ENCODE data around the gene PLIN4.

The PLIN4 gene

DNA sequence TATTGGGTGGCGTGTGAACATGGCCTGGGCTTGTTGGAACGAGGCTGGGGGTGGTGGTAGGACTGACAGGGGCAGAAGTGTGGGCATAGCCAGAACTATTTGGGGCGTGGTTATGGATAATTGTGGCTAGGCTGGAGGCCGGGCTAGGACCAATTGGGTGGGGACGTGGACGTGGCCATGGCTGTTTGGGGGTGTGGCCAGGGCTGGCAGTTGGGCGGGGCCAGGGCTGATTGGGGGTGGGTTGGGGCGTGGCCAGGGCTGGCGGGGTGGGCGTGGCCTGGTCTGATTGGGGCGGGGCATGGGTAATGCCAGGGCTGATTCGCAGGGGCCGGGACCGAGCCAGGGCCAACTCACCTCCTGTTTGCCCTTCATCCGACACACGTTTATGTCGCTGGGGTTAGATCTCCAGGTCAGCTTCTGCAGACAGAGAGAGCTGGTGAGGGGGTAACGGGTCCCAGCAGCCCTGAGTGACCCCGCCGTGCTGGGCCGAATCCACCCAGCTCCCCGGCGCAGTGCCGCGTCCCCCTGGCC is 38.4 kb upstream of the PLIN4 start:
- Histone ChIP-seq H3K79me2 (ENCODE audit: control insufficient read depth, low read length) (no peaks in the 10 kb centered on the region), H3K4me3 (ENCODE audit: low read length) (no peak overlapping the region), H3K4me2 (ENCODE audit: low read length) (no peak overlapping the region), H3K4me1 (ENCODE audit: control insufficient read depth, low read length) (no peaks in the 10 kb centered on the region), H3F3A (ENCODE audit: control insufficient read depth, insufficient read depth) (0 out of 2 replicates have a peak, but pooled peaks cover 3% of the 10 kb centered on the region), H3K9me3 (ENCODE audit: control insufficient read depth, insufficient read depth, low read length) (no peaks in the 10 kb centered on the region), H4K20me1 (ENCODE audit: control insufficient read depth, insufficient read depth, low read depth, low read length) (no peaks in the 10 kb centered on the region), H3K27me3 (ENCODE audit: control insufficient read depth, low read length) (no peaks in the 10 kb centered on the region), H3K27ac (ENCODE audit: low read depth, low read length) (no peak overlapping the region), H3K9me2 (replicated peaks; ENCODE audit: control insufficient read depth, low read length) (no peaks in the 10 kb centered on the region), H3K36me3 (ENCODE audit: control insufficient read depth, low read length) (no peaks in the 10 kb centered on the region)
- no peak for TF ChIP-seq EZH2phosphoT487 (IDR thresholded peaks at IDR 0.05; ENCODE audit: borderline replicate concordance, low read length)
- TF ChIP-seq, protein P1, sequence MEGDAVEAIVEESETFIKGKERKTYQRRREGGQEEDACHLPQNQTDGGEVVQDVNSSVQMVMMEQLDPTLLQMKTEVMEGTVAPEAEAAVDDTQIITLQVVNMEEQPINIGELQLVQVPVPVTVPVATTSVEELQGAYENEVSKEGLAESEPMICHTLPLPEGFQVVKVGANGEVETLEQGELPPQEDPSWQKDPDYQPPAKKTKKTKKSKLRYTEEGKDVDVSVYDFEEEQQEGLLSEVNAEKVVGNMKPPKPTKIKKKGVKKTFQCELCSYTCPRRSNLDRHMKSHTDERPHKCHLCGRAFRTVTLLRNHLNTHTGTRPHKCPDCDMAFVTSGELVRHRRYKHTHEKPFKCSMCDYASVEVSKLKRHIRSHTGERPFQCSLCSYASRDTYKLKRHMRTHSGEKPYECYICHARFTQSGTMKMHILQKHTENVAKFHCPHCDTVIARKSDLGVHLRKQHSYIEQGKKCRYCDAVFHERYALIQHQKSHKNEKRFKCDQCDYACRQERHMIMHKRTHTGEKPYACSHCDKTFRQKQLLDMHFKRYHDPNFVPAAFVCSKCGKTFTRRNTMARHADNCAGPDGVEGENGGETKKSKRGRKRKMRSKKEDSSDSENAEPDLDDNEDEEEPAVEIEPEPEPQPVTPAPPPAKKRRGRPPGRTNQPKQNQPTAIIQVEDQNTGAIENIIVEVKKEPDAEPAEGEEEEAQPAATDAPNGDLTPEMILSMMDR (IDR thresholded peaks at IDR 0.05; ENCODE audit: low read depth, low read length, poor library complexity, severe bottlenecking): no peak

DNA sequence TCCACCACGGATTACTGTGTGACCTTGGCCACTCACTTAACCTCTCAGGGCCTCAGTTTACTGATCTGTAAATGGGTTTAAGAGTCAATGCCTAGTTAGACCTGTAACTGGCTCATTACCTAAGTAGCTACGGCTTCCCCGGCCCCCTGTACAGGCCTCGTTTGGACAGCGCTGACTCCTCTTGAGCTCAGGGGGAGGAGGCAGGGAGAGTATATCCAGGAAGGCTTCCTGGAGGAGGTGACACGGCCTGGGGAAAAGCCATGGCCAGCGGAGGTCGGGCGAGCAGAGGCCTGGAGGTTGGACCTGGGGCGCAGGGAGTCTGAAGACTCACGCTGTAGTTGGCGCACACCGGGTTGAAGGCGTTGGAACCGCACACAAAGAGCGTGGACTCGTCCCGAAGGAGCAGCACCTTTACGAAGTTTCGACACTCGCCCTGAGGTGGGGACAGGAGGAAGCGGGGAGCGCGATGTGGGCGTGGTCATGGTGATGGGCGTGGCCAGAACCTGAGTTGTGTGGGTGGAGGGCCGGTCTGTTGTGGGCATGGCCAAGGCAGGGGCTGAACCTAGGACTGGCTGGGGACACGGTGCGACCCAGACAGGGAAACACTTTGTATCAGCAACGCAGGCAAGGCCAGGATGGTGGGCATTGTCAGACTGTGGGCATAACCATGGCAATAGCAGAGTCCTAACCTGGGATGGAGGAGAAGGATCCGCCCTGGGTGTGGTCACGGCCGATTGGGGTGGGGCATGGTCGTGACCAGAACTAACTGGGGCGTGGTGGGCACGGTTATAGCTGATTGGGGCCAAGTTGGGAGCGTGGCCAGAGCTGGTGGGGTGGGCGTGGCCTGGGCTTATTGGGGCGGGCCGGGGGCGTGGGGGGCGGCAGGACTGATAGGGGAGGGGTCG is 37.6 kb upstream of the PLIN4 start:
- Histone ChIP-seq H4K20me1 (ENCODE audit: control insufficient read depth, insufficient read depth, low read depth, low read length) (no peaks in the 10 kb centered on the region), H3F3A (ENCODE audit: control insufficient read depth, insufficient read depth) (0 out of 2 replicates have a peak, but pooled peaks cover 3% of the 10 kb centered on the region), H3K36me3 (ENCODE audit: control insufficient read depth, low read length) (no peaks in the 10 kb centered on the region), H3K4me2 (ENCODE audit: low read length) (no peak overlapping the region), H3K27ac (ENCODE audit: low read depth, low read length) (no peak overlapping the region), H3K4me1 (ENCODE audit: control insufficient read depth, low read length) (no peaks in the 10 kb centered on the region), H3K27me3 (ENCODE audit: control insufficient read depth, low read length) (no peaks in the 10 kb centered on the region), H3K79me2 (ENCODE audit: control insufficient read depth, low read length) (no peaks in the 10 kb centered on the region), H3K9me3 (ENCODE audit: control insufficient read depth, insufficient read depth, low read length) (no peaks in the 10 kb centered on the region), H3K9me2 (replicated peaks; ENCODE audit: control insufficient read depth, low read length) (no peaks in the 10 kb centered on the region), H3K4me3 (ENCODE audit: low read length) (no peak overlapping the region)
- TF ChIP-seq, protein P1 (IDR thresholded peaks at IDR 0.05; ENCODE audit: low read depth, low read length, poor library complexity, severe bottlenecking): no peak
- no peak for TF ChIP-seq EZH2phosphoT487 (IDR thresholded peaks at IDR 0.05; ENCODE audit: borderline replicate concordance, low read length)

DNA sequence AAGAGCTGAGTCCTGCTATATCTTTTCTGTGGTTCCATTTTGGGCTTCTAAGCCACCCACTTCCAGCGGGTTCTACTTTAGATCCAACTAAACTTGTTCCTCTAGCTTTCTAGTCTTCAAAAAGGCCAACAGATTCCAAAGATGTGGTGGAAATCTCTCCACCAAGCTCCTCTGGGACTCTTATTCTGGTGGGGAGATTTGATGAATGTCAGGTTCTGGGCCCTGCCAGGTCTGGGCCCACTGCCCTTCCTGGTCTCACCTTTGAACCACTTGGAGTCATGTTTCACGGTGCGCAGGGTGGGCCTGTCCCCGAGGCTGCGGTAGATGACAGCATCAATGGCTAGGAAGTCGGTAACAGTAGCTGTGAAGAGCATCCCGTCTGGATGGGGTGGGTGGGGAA is 36.4 kb upstream of the PLIN4 start:
- no peaks in the 10 kb centered on the region for H3K79me2 ChIP-seq (ENCODE audit: control insufficient read depth, low read length)
- no peaks in the 10 kb centered on the region for H3K4me1 ChIP-seq (ENCODE audit: control insufficient read depth, low read length)
- H3F3A ChIP-seq (ENCODE audit: control insufficient read depth, insufficient read depth): 0 out of 2 replicates have a peak, but pooled peaks cover 3% of the 10 kb centered on the region
- H3K9me3 ChIP-seq (ENCODE audit: control insufficient read depth, insufficient read depth, low read length): no peaks in the 10 kb centered on the region
- no peak overlapping the region for H3K4me3 ChIP-seq (ENCODE audit: low read length)
- H3K27me3 ChIP-seq (ENCODE audit: control insufficient read depth, low read length): no peaks in the 10 kb centered on the region
- H3K36me3 ChIP-seq (ENCODE audit: control insufficient read depth, low read length): no peaks in the 10 kb centered on the region
- no peaks in the 10 kb centered on the region for H4K20me1 ChIP-seq (ENCODE audit: control insufficient read depth, insufficient read depth, low read depth, low read length)
- H3K4me2 ChIP-seq (ENCODE audit: low read length): no peak overlapping the region
- no peaks in the 10 kb centered on the region for H3K9me2 ChIP-seq (replicated peaks; ENCODE audit: control insufficient read depth, low read length)
- H3K27ac ChIP-seq (ENCODE audit: low read depth, low read length): no peak overlapping the region
- no peak for TF ChIP-seq EZH2phosphoT487 (IDR thresholded peaks at IDR 0.05; ENCODE audit: borderline replicate concordance, low read length)
- TF ChIP-seq, protein P1 (IDR thresholded peaks at IDR 0.05; ENCODE audit: low read depth, low read length, poor library complexity, severe bottlenecking): no peak
